Measurements from ENCODE around the gene CLIP2.

The CLIP2 gene

GRCh38 chr7:74294191-74294998 is 5.2 kb downstream of the CLIP2 start:
- no peak for DNase-seq (ENCODE audit: low spot score)
- TF ChIP-seq CTCF (IDR thresholded peaks at IDR 0.05; ENCODE audit: extremely low read depth, insufficient read depth, missing control alignments) = no peak
- in situ Hi-C loops (cut with MboI; ENCODE audit: low pct_unique_long_range_greater_than_20kb, low sequenced_read_pairs, unreplicated experiment) = no loop called here

DNA sequence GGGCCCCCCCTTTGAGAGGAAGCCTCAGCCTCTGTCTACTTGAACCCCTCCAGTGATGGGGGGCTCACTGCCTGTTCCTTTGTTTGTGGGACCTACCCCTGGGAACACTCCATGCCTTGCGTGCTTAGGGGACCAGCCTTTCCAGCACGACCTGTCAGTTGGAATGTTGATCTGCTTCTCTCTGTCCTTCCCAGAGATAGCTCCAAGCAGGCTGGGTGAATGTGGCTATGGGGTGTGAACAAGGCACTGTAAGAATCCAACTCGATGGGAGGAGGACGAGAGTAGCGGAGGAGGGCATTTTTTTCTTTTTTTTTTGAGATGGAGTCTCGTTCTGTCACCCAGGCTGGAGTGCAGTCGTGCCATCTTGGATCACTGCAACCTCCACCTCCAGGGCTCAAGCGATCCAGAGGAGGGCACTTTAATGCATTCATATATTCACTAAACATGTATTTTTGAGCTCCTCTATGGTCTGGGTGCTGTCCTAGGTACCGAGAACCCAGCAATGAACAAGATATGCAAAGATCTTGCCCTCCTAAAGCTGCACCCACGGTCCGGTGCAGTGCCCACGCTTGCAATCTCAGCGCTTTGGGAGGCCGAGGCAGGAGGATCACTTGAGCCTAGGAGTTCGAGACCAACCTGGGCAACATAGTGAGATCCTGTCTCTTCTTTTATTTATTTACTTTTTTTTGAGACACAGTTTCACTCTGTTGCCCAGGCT is 8.5 kb downstream of the CLIP2 start:
- no peak for TF ChIP-seq CTCF (IDR thresholded peaks at IDR 0.05; ENCODE audit: extremely low read depth, insufficient read depth, missing control alignments)
- in situ Hi-C loops (cut with MboI; ENCODE audit: low pct_unique_long_range_greater_than_20kb, low sequenced_read_pairs, unreplicated experiment) = no loop called here
- DNase-seq (ENCODE audit: low spot score) = no peak

- no peak for DNase-seq (ENCODE audit: low spot score)
- TF ChIP-seq CTCF (IDR thresholded peaks at IDR 0.05; ENCODE audit: extremely low read depth, insufficient read depth, missing control alignments) = no peak
- in situ Hi-C loops (cut with MboI; ENCODE audit: low pct_unique_long_range_greater_than_20kb, low sequenced_read_pairs, unreplicated experiment) = no loop called here
Observed at GRCh38 chr7:74299401-74299800, 10.2 kb downstream of the CLIP2 start.

GRCh38 chr7:74300926-74301325 is 11.7 kb downstream of the CLIP2 start:
- in situ Hi-C loops (cut with MboI; ENCODE audit: low pct_unique_long_range_greater_than_20kb, low sequenced_read_pairs, unreplicated experiment) = loop anchor here (10.0 kb wide), 1 partner anchor 56 kb away; no protein-coding TSS in a partner anchor
- no peak for DNase-seq (ENCODE audit: low spot score)

GRCh38 chr7:74302745-74303221 is 13.6 kb downstream of the CLIP2 start:
- in situ Hi-C loops (cut with MboI; ENCODE audit: low pct_unique_long_range_greater_than_20kb, low sequenced_read_pairs, unreplicated experiment) = loop anchor here (10.0 kb wide), 1 partner anchor 58 kb away; no protein-coding TSS in a partner anchor
- no peak for TF ChIP-seq CTCF (IDR thresholded peaks at IDR 0.05; ENCODE audit: extremely low read depth, insufficient read depth, missing control alignments)
- DNase-seq (ENCODE audit: low spot score) = no peak

More at GRCh38 chr7:74300926-74301325, 11.7 kb downstream of the CLIP2 start:
- TF ChIP-seq CTCF (IDR thresholded peaks at IDR 0.05; ENCODE audit: extremely low read depth, insufficient read depth, missing control alignments) = no peak

DNA sequence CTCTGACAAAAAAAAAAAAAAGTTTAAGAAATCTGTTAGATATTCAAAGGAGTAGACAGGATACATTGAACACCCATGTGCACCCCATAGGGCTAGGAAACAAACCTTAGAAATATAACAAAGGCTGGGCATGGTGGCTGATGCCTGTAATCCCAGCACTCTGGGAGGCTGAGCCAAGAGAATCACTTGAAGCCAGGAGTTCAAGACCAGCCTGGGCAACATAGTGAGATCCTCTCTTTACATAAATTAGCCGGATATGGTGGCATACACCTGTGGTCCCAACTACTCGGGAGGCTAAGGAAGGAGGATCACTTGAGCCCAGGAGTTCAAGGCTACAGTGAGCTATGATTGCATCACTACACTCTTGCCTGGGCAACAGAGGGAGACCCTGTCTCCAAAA is 15.3 kb downstream of the CLIP2 start:
- TF ChIP-seq CTCF (IDR thresholded peaks at IDR 0.05; ENCODE audit: extremely low read depth, insufficient read depth, missing control alignments) = no peak
- no peak for DNase-seq (ENCODE audit: low spot score)
- in situ Hi-C loops (cut with MboI; ENCODE audit: low pct_unique_long_range_greater_than_20kb, low sequenced_read_pairs, unreplicated experiment) = loop anchor here (10.0 kb wide), 1 partner anchor 60 kb away; no protein-coding TSS in a partner anchor

All from GM13977 (cell line).